ENCODE results near the gene HIVEP3. TPM values are rescaled to one million over a fixed set of nuclear protein-coding genes. Genes with fewer than 3 reads are reported as not detected.

The HIVEP3 gene
- total and polyA plus RNA-seq, 7 donors, result 0.70 to 3.4 (median 2.1) TPM

GRCh38 chr1:41799205-41799604 lies 119.5 kb downstream of the HIVEP3 start:
- TF ChIP-seq, protein P1, sequence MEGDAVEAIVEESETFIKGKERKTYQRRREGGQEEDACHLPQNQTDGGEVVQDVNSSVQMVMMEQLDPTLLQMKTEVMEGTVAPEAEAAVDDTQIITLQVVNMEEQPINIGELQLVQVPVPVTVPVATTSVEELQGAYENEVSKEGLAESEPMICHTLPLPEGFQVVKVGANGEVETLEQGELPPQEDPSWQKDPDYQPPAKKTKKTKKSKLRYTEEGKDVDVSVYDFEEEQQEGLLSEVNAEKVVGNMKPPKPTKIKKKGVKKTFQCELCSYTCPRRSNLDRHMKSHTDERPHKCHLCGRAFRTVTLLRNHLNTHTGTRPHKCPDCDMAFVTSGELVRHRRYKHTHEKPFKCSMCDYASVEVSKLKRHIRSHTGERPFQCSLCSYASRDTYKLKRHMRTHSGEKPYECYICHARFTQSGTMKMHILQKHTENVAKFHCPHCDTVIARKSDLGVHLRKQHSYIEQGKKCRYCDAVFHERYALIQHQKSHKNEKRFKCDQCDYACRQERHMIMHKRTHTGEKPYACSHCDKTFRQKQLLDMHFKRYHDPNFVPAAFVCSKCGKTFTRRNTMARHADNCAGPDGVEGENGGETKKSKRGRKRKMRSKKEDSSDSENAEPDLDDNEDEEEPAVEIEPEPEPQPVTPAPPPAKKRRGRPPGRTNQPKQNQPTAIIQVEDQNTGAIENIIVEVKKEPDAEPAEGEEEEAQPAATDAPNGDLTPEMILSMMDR (IDR thresholded peaks at IDR 0.05), result no peak
- H3K27me3 ChIP-seq (ENCODE audit: insufficient read depth in 3 of 3, low read length in 2 of 3), result no peaks in the 10 kb centered on the region
- no peak overlapping the region for H3K27ac ChIP-seq
- intact Hi-C loops (cut with DNase I), result no loop called here
- no peaks in the 10 kb centered on the region for H3K9me3 ChIP-seq
- no peak overlapping the region for H3K4me3 ChIP-seq
- ATAC-seq, result no peak
- no peaks in the 10 kb centered on the region for H3K36me3 ChIP-seq (ENCODE audit: insufficient read depth in 1 of 2, low read depth in 1 of 2)
- 94 to 95% (median 95%) methylated on average over 3 of the region's 3 CpGs for WGBS, 3 donors
- H3K4me1 ChIP-seq, result peaks cover 23% of the 10 kb centered on the region
- DNase-seq, result no peak

DNA sequence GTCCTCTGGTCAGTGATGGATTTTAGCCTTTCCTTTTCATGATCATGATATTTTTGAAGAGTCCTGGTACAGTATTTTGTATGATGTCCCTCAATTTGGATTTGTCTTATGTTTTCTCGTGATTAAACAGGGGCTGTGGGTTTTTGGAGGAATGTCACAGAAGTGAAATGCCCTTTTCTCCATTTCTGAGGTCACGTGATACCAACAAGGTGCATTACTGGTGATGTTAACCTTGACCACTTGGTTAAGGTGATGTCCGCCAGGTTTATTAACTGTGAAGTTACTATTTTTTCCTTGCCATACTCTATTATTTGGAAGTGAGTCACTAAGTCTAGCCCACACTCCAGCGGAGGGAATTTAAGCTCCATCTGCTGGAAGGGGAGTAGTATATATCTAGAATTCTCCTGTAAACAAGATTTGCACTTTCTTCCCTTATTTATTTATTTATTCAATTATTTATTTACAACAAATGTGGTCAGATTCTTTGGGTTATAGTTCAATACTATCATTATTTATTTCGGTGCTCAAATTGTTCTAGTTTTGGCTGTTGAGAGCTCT lies 123.4 kb downstream of the HIVEP3 start:
- 81 to 84% (median 83%) methylated on average over 5 of the region's 5 CpGs for WGBS, 3 donors
- no peaks in the 10 kb centered on the region for H3K9me3 ChIP-seq
- no peak overlapping the region for H3K4me3 ChIP-seq
- intact Hi-C loops (cut with DNase I), result loop anchor here in 1 of 2 donors (1.0 kb wide), 1 partner anchor 221 kb away; no protein-coding TSS in a partner anchor
- ATAC-seq (peak in 3 of 4 donors; percentile 58 to 79 (median 77)), DNase-seq (no peak)
- H3K4me1 ChIP-seq, result peaks cover 4% of the 10 kb centered on the region
- TF ChIP-seq, protein P1 (IDR thresholded peaks at IDR 0.05), result peak; percentile 46
- no peaks in the 10 kb centered on the region for H3K36me3 ChIP-seq (ENCODE audit: insufficient read depth in 1 of 2, low read depth in 1 of 2)
- H3K27ac ChIP-seq, result no peak overlapping the region
- no peaks in the 10 kb centered on the region for H3K27me3 ChIP-seq (ENCODE audit: insufficient read depth in 3 of 3, low read length in 2 of 3)

- intact Hi-C loops (cut with DNase I), result loop anchor here in 1 of 2 donors (5.0 kb wide), 1 partner anchor 217 kb away; no protein-coding TSS in a partner anchor
- Histone ChIP-seq H3K9me3 (no peaks in the 10 kb centered on the region), H3K4me1 (no peaks in the 10 kb centered on the region), H3K27ac (no peak overlapping the region), H3K27me3 (ENCODE audit: insufficient read depth in 3 of 3, low read length in 2 of 3) (no peaks in the 10 kb centered on the region), H3K4me3 (no peak overlapping the region), H3K36me3 (ENCODE audit: insufficient read depth in 1 of 2, low read depth in 1 of 2) (no peaks in the 10 kb centered on the region)
- ATAC-seq (no peak), DNase-seq (no peak)
- 83 to 92% (median 86%) methylated on average over 5 of the region's 5 CpGs for WGBS, 3 donors
- TF ChIP-seq, protein P1 (IDR thresholded peaks at IDR 0.05), result no peak
Measured at GRCh38 chr1:41794031-41794430, 124.7 kb downstream of the HIVEP3 start.

GRCh38 chr1:41792485-41792770 lies 126.3 kb downstream of the HIVEP3 start:
- no peaks in the 10 kb centered on the region for H3K9me3 ChIP-seq
- ATAC-seq, result no peak
- H3K4me1 ChIP-seq, result no peaks in the 10 kb centered on the region
- TF ChIP-seq, protein P1 (IDR thresholded peaks at IDR 0.05), result no peak
- no peaks in the 10 kb centered on the region for H3K36me3 ChIP-seq (ENCODE audit: insufficient read depth in 1 of 2, low read depth in 1 of 2)
- H3K4me3 ChIP-seq, result no peak overlapping the region
- DNase-seq, result no peak
- H3K27ac ChIP-seq, result no peak overlapping the region
- H3K27me3 ChIP-seq (ENCODE audit: insufficient read depth in 3 of 3, low read length in 2 of 3), result no peaks in the 10 kb centered on the region
- intact Hi-C loops (cut with DNase I), result loop anchor here in 1 of 2 donors (5.0 kb wide), 1 partner anchor 215 kb away; no protein-coding TSS in a partner anchor
